ENCODE data around the gene BCL3.

The BCL3 gene

DNA sequence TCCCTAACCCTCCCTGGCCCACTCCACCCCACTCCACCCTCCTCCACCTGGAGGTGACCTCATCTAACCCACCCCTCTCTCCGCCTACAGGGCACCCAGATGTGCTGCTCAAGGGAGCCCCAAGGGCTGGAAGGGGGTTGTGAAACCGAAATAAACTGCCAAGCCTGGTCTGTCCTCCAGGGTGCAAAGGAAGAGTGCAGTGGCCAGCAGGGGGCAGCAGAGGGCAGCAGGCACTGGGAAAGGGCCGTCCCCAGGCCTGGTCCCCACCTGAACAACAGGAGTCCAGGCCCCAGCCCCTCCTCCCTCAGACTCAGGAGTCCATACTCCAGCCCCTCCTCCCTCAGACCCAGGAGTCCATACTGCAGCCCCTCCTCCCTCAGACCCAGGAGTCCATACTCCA lies 52.0 kb downstream of the BCL3 start (continued):
- TF ChIP-seq ZNF214 (tag by site-specific recombination; IDR thresholded peaks at IDR 0.05; ENCODE audit: borderline replicate concordance) (no peak), ZNF664 (tag by site-specific recombination; IDR thresholded peaks at IDR 0.05) (no peak), ZNF140 (tag by site-specific recombination; IDR thresholded peaks at IDR 0.05) (no peak), ZNF560 (tag by site-specific recombination; IDR thresholded peaks at IDR 0.05; ENCODE audit: borderline replicate concordance) (no peak), ZNF174 (tag by site-specific recombination; IDR thresholded peaks at IDR 0.05) (no peak), ZNF830 (tag by site-specific recombination; IDR thresholded peaks at IDR 0.05; ENCODE audit: low read depth) (no peak), ZNF19 (tag by site-specific recombination; IDR thresholded peaks at IDR 0.05; ENCODE audit: low read depth) (no peak), EGR2 (tag by site-specific recombination; IDR thresholded peaks at IDR 0.05; ENCODE audit: low read depth) (no peak), ZNF292 (tag by site-specific recombination; IDR thresholded peaks at IDR 0.05; ENCODE audit: borderline replicate concordance, low read depth) (no peak), ZNF510 (tag by site-specific recombination; IDR thresholded peaks at IDR 0.05; ENCODE audit: insufficient replicate concordance) (no peak), ZNF571 (tag by site-specific recombination; IDR thresholded peaks at IDR 0.05) (no peak), MYNN (tag by site-specific recombination; IDR thresholded peaks at IDR 0.05; ENCODE audit: borderline replicate concordance) (no peak), ZNF48 (tag by site-specific recombination; IDR thresholded peaks at IDR 0.05) (no peak), ZNF138 (tag by site-specific recombination; IDR thresholded peaks at IDR 0.05; ENCODE audit: borderline replicate concordance) (no peak), KLF8 (tag by site-specific recombination; IDR thresholded peaks at IDR 0.05) (peak; percentile 46; the same call in 1 of the 2 replicates), GLI4 (tag by site-specific recombination; IDR thresholded peaks at IDR 0.05) (no peak), ZNF394 (tag by site-specific recombination; IDR thresholded peaks at IDR 0.05; ENCODE audit: borderline replicate concordance) (no peak), KLF10 (tag by site-specific recombination; IDR thresholded peaks at IDR 0.05) (no peak), SP3 (tag by site-specific recombination; IDR thresholded peaks at IDR 0.05) (peak; percentile 44), ZBTB48 (tag by site-specific recombination; IDR thresholded peaks at IDR 0.05) (no peak), ZNF76 (tag by site-specific recombination; IDR thresholded peaks at IDR 0.05; ENCODE audit: borderline replicate concordance, low read depth) (no peak), ZNF670 (tag by site-specific recombination; IDR thresholded peaks at IDR 0.05; ENCODE audit: low read depth) (no peak), ZNF133 (tag by site-specific recombination; IDR thresholded peaks at IDR 0.05) (no peak), ZNF843 (tag by site-specific recombination; IDR thresholded peaks at IDR 0.05) (no peak), ZFHX2 (tag by site-specific recombination; conservative IDR thresholded peaks at IDR 0.05) (peak; percentile 73), FEZF1 (tag by site-specific recombination; IDR thresholded peaks at IDR 0.05) (no peak), ZNF792 (tag by site-specific recombination; IDR thresholded peaks at IDR 0.05) (no peak), ZNF629 (tag by site-specific recombination; IDR thresholded peaks at IDR 0.05) (no peak), WT1 (tag by site-specific recombination; IDR thresholded peaks at IDR 0.05) (no peak), ZNF529 (tag by site-specific recombination; IDR thresholded peaks at IDR 0.05; ENCODE audit: insufficient replicate concordance) (no peak), SCRT2 (tag by site-specific recombination; IDR thresholded peaks at IDR 0.05) (no peak)
- TF ChIP-seq, protein P1, sequence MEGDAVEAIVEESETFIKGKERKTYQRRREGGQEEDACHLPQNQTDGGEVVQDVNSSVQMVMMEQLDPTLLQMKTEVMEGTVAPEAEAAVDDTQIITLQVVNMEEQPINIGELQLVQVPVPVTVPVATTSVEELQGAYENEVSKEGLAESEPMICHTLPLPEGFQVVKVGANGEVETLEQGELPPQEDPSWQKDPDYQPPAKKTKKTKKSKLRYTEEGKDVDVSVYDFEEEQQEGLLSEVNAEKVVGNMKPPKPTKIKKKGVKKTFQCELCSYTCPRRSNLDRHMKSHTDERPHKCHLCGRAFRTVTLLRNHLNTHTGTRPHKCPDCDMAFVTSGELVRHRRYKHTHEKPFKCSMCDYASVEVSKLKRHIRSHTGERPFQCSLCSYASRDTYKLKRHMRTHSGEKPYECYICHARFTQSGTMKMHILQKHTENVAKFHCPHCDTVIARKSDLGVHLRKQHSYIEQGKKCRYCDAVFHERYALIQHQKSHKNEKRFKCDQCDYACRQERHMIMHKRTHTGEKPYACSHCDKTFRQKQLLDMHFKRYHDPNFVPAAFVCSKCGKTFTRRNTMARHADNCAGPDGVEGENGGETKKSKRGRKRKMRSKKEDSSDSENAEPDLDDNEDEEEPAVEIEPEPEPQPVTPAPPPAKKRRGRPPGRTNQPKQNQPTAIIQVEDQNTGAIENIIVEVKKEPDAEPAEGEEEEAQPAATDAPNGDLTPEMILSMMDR (tag by site-specific recombination; IDR thresholded peaks at IDR 0.05), result peak; percentile 98
- TF ChIP-seq, protein P2, sequence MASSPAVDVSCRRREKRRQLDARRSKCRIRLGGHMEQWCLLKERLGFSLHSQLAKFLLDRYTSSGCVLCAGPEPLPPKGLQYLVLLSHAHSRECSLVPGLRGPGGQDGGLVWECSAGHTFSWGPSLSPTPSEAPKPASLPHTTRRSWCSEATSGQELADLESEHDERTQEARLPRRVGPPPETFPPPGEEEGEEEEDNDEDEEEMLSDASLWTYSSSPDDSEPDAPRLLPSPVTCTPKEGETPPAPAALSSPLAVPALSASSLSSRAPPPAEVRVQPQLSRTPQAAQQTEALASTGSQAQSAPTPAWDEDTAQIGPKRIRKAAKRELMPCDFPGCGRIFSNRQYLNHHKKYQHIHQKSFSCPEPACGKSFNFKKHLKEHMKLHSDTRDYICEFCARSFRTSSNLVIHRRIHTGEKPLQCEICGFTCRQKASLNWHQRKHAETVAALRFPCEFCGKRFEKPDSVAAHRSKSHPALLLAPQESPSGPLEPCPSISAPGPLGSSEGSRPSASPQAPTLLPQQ (tag by site-specific recombination; IDR thresholded peaks at IDR 0.05), result peak; percentile 42; the same call in 1 of the 2 replicates
- TF ChIP-seq, protein P3, sequence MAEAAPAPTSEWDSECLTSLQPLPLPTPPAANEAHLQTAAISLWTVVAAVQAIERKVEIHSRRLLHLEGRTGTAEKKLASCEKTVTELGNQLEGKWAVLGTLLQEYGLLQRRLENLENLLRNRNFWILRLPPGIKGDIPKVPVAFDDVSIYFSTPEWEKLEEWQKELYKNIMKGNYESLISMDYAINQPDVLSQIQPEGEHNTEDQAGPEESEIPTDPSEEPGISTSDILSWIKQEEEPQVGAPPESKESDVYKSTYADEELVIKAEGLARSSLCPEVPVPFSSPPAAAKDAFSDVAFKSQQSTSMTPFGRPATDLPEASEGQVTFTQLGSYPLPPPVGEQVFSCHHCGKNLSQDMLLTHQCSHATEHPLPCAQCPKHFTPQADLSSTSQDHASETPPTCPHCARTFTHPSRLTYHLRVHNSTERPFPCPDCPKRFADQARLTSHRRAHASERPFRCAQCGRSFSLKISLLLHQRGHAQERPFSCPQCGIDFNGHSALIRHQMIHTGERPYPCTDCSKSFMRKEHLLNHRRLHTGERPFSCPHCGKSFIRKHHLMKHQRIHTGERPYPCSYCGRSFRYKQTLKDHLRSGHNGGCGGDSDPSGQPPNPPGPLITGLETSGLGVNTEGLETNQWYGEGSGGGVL (tag by site-specific recombination; IDR thresholded peaks at IDR 0.05), result no peak
- TF ChIP-seq, protein P4, sequence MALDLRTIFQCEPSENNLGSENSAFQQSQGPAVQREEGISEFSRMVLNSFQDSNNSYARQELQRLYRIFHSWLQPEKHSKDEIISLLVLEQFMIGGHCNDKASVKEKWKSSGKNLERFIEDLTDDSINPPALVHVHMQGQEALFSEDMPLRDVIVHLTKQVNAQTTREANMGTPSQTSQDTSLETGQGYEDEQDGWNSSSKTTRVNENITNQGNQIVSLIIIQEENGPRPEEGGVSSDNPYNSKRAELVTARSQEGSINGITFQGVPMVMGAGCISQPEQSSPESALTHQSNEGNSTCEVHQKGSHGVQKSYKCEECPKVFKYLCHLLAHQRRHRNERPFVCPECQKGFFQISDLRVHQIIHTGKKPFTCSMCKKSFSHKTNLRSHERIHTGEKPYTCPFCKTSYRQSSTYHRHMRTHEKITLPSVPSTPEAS (tag by site-specific recombination; IDR thresholded peaks at IDR 0.05), result no peak
